ENCODE results near the gene UBE2F.

- TF ChIP-seq CTCF (conservative IDR thresholded peaks at IDR 0.05; ENCODE audit: low read depth, low read length) (no peak), EZH2 (IDR thresholded peaks at IDR 0.05; ENCODE audit: borderline replicate concordance, low read depth, low read length, poor library complexity, severe bottlenecking) (no peak)
Observed at GRCh38 chr2:237997521-237997920, 30.7 kb downstream of the UBE2F start.

All from A673 (cell line).